GM12878 (cell line): ENCODE measurements around the gene WFS1. TPM values are rescaled to one million over a fixed set of nuclear protein-coding genes. Genes with fewer than 3 reads are reported as not detected.

Experiments
- ATAC-seq: fragments of 200-7000 bp; cut with Tn5 transposase; 3 replicates; pipeline ENCODE4 v1.9.1; 2020; ENCODE audit warnings: mild to moderate bottlenecking, moderate library complexity
- BruUV-seq: library from RNA; stranded (reverse); fragments of 400-500 nt; replicated peaks from 2 replicates; lab custom pipeline; 2021; lab: Mats Ljungman, UMichigan
- CTCF ChIA-PET: fragments of 300-600 bp; sonication (Branson Sonifier 250); formaldehyde crosslinking; extraction: SDS; loops from one replicate; lab custom pipeline; 2021; ENCODE audit warnings: inconsistent platforms; lab: Yijun Ruan, JAX
- POLR2A ChIA-PET: fragments of 350-600 bp; formaldehyde crosslinking; extraction: SDS; loops from one replicate; lab custom pipeline; 2021; ENCODE audit warnings: inconsistent platforms; lab: Charles Lee
- RAD21 ChIA-PET: fragments of 300-600 bp; sonication (Branson Sonifier 250); formaldehyde crosslinking; loops from one replicate; lab custom pipeline; 2023; ENCODE audit warnings: antibody characterized with exemption; ENCODE audit not compliant: unreplicated experiment; lab: Charles Lee
- SMC1A ChIA-PET: fragments of 300-600 bp; sonication (Branson Sonifier 250); formaldehyde crosslinking; loops from one replicate; lab custom pipeline; 2023; ENCODE audit not compliant: unreplicated experiment, uncharacterized antibody; lab: Charles Lee
- DNase-seq: peaks from one replicate; pipeline ENCODE4 v3.0.0-alpha.2; 2011; ENCODE audit warnings: low read depth, low spot score
- FAIRE-seq: peaks from 3 replicates; lab custom pipeline; 2011; peaks lifted over from hg19 to GRCh38; lab: Jason Lieb, UNC
- H2AFZ ChIP-seq: 2 replicates; pipeline ENCODE4 v1.6.0; 2011; ENCODE audit warnings: low read depth, low read length, control low read depth; ENCODE audit not compliant: control insufficient read depth
- H3K27ac ChIP-seq: 2 replicates; pipeline ENCODE4 v1.5.1; 2011; ENCODE audit warnings: control low read depth; ENCODE audit not compliant: control insufficient read depth, insufficient read depth
- H3K27me3 ChIP-seq, 2 experiments: replicated peaks in 1 of 2; 2 replicates each; pipeline versions ENCODE4 v1.6.0 to v1.6.1; 2011; ENCODE audit warnings: low read length in 1 of 2; ENCODE audit not compliant: control insufficient read depth in 2 of 2, insufficient read depth in 2 of 2
- H3K36me3 ChIP-seq, 2 experiments: 2 replicates each; pipeline ENCODE4 v1.5.1; 2011; ENCODE audit warnings: low read length in 1 of 2; ENCODE audit not compliant: control insufficient read depth in 2 of 2, insufficient read depth in 2 of 2
- H3K4me1 ChIP-seq: 2 replicates; pipeline ENCODE4 v1.6.1; 2011; ENCODE audit warnings: mild to moderate bottlenecking, low read length, moderate library complexity, mixed read lengths; ENCODE audit not compliant: control insufficient read depth, insufficient read depth
- H3K4me2 ChIP-seq: 2 replicates; pipeline ENCODE4 v1.6.0; 2011; ENCODE audit warnings: control low read depth; ENCODE audit not compliant: control insufficient read depth, insufficient read depth
- H3K4me3 ChIP-seq: fragments of 200-600 bp; sonication (generic); 2 replicates; pipeline ENCODE4 v1.5.1; 2016
- H3K79me2 ChIP-seq: 2 replicates; pipeline ENCODE4 v1.6.0; 2011; ENCODE audit warnings: low read length; ENCODE audit not compliant: control insufficient read depth, insufficient read depth
- H3K9ac ChIP-seq: 2 replicates; pipeline ENCODE4 v1.8.0; 2011; ENCODE audit warnings: low read length, control low read depth, mixed read lengths; ENCODE audit not compliant: control insufficient read depth, insufficient read depth
- H3K9me3 ChIP-seq: replicated peaks from 3 replicates; pipeline ENCODE4 v1.5.1; 2011; ENCODE audit warnings: mild to moderate bottlenecking, low read length; ENCODE audit not compliant: control insufficient read depth, insufficient read depth
- H4K20me1 ChIP-seq: 2 replicates; pipeline ENCODE4 v1.6.0; 2011; ENCODE audit not compliant: control insufficient read depth, insufficient read depth
- ASH2L ChIP-seq: fragments of 300-600, 200-600 bp; sonication (generic); IDR thresholded peaks from 2 replicates; pipeline ENCODE4 v1.6.1; 2017; ENCODE audit warnings: low read depth, mild to moderate bottlenecking, borderline replicate concordance
- HDGF ChIP-seq: fragments of 450-650 bp; IDR thresholded peaks from 2 replicates; pipeline ENCODE4 v1.6.1; 2016; ENCODE audit warnings: antibody characterized with exemption
- IKZF1 ChIP-seq: fragments of 450-650 bp; conservative IDR thresholded peaks from 2 replicates; pipeline ENCODE4 v1.6.1; 2017; ENCODE audit warnings: antibody characterized with exemption, mild to moderate bottlenecking
- POLR2A ChIP-seq: IDR thresholded peaks from 2 replicates; pipeline ENCODE4 v1.6.1; 2011; ENCODE audit warnings: low read depth, mild to moderate bottlenecking, low read length
- RAD21 ChIP-seq: IDR thresholded peaks from 2 replicates; pipeline ENCODE4 v1.6.1; 2011; ENCODE audit warnings: mild to moderate bottlenecking, low read depth, low read length, moderate library complexity; ENCODE audit not compliant: insufficient read depth
- RAD51 ChIP-seq: fragments of 450-650 bp; IDR thresholded peaks from 2 replicates; pipeline ENCODE4 v1.6.1; 2016; ENCODE audit warnings: moderate library complexity, mild to moderate bottlenecking, inconsistent platforms
- RUNX3 ChIP-seq: IDR thresholded peaks from 2 replicates; pipeline ENCODE4 v1.6.1; 2012; ENCODE audit warnings: low read length, inconsistent platforms
- SMARCA5 ChIP-seq: fragments of 450-650 bp; IDR thresholded peaks from 2 replicates; pipeline ENCODE4 v1.6.1; 2017; ENCODE audit warnings: mild to moderate bottlenecking
- SMC3 ChIP-seq: IDR thresholded peaks from 2 replicates; pipeline ENCODE4 v1.6.1; 2011; ENCODE audit warnings: low read length, improper control_type of control experiment, borderline replicate concordance
- TBL1XR1 ChIP-seq: IDR thresholded peaks from 2 replicates; pipeline ENCODE4 v1.6.1; 2012; ENCODE audit warnings: low read depth, low read length, improper control_type of control experiment
- TCF7 ChIP-seq: IDR thresholded peaks from 2 replicates; pipeline ENCODE4 v1.6.1; 2014; ENCODE audit warnings: antibody characterized with exemption, borderline replicate concordance
- ZBED1 ChIP-seq: IDR thresholded peaks from 2 replicates; pipeline ENCODE4 v1.6.1; 2016; ENCODE audit warnings: borderline replicate concordance
- ZNF207 ChIP-seq: fragments of 450-650 bp; IDR thresholded peaks from 2 replicates; pipeline ENCODE4 v1.6.1; 2014; ENCODE audit warnings: antibody characterized with exemption, mild to moderate bottlenecking, borderline replicate concordance
- ZNF24 ChIP-seq: fragments of 450-650 bp; IDR thresholded peaks from 2 replicates; pipeline ENCODE4 v1.6.1; 2017; ENCODE audit warnings: antibody characterized with exemption, mild to moderate bottlenecking
- WGBS: methylation state at CpG from one replicate; pipeline ENCODE4 v1.1.6; 2016; ENCODE audit warnings: low lambda C conversion rate; ENCODE audit not compliant: insufficient replicate concordance, insufficient coverage; ENCODE audit errors: missing lambda C conversion rate; 5-methylcytosine and 5-hydroxymethylcytosine counted together
- in situ Hi-C: fragments of 300-500 bp; cut with MboI; formaldehyde crosslinking; loops from 9 replicates; pipeline ENCODE4 v1.14.3; 2018; ENCODE audit warnings: mixed read lengths
- intact Hi-C: fragments of 100-400 bp; cut with micrococcal nuclease; formaldehyde crosslinking; loops from one replicate; pipeline ENCODE4 v1.14.2; 2022; ENCODE audit not compliant: unreplicated experiment
- polyA plus RNA-seq, 11 experiments: library from polyadenylated mRNA; depleted of rRNA in 4 of 11; unstranded in 6 of 11; stranded (reverse) in 5 of 11; fragments of >200 nt; fragmentation: Nextera tagmentation in 4 of 11; fragmentation: Illumina TruSeq in 1 of 11; extraction: Ambion mirVana in 4 of 11; extraction: Trizol in 1 of 11; gene quantifications; 1 replicate in 1 of 11; 2 replicates in 10 of 11; pipeline versions ENCODE4 v1.2.1 to v1.2.3, GENCODE V29; 2011 to 2016; ENCODE audit warnings: inconsistent platforms in 2 of 11, missing spikeins in 2 of 11, low read depth in 1 of 11
- total RNA-seq, 4 experiments: library from RNA; depleted of rRNA in 3 of 4; stranded (reverse); fragments of >200 nt in 3 of 4; fragmentation: Illumina TruSeq in 1 of 4; extraction: Trizol in 1 of 4; gene quantifications; 2 replicates each; pipeline versions ENCODE4 v1.2.1 to v1.2.3, GENCODE V29; 2013 to 2021
- TF ChIP-seq, protein P1 (sequence below): fragments of 150-350 bp; IDR thresholded peaks from 2 replicates; pipeline ENCODE4 v1.6.1; 2016; ENCODE audit warnings: low read depth, low read length
- TF ChIP-seq, protein P2 (sequence below): fragments of 450-650 bp; IDR thresholded peaks from 2 replicates; pipeline ENCODE4 v1.6.1; 2017; ENCODE audit warnings: antibody characterized with exemption, mild to moderate bottlenecking, moderate library complexity

Gene WFS1
- total and polyA plus RNA-seq, 10 of the 15 experiments (the other 5 are each of a cell fraction or from before 2014, with no cell fraction given), result 0.31 to 4.7 (median 2.0) TPM

DNA sequence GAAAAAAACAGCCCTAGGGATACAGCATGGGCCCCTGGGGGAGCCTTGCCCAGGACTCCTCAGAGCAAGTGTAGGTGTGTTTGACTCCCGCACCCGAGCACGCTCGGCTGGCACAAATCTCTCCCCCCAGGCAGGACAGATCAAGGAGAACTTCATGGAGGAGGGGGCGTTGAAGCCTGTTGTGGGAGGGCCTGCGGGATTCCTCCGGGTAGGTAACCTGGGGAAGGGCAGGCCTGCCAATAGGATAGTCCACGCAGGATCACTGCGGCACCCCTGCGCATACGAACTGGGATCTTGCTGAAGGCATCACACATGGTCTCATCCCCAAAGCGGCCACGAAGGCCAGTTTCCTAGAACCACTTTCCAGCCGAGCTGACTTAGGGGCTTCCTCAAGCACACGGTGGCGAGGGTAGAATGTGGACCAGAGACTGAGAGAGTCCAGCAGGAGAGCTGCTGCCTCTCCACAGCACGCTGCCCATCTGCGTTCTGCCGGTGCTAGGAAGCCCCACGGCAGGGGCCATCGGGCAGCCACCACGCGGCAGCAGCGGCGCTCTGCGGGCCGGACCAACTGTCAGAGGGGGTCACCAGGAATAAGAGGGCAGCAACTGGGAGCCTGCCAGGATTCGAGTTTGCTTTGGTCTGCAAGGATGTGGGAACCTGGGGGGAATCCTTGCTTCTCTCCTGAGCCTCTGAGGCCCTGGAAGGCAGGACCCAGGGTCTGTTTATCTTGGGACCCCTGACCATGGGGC, 56.8 kb downstream of the WFS1 start (continued):
- TF ChIP-seq TCF7 (no peak), RAD51 (no peak), ASH2L (no peak), HDGF (no peak), RUNX3 (no peak)

DNA sequence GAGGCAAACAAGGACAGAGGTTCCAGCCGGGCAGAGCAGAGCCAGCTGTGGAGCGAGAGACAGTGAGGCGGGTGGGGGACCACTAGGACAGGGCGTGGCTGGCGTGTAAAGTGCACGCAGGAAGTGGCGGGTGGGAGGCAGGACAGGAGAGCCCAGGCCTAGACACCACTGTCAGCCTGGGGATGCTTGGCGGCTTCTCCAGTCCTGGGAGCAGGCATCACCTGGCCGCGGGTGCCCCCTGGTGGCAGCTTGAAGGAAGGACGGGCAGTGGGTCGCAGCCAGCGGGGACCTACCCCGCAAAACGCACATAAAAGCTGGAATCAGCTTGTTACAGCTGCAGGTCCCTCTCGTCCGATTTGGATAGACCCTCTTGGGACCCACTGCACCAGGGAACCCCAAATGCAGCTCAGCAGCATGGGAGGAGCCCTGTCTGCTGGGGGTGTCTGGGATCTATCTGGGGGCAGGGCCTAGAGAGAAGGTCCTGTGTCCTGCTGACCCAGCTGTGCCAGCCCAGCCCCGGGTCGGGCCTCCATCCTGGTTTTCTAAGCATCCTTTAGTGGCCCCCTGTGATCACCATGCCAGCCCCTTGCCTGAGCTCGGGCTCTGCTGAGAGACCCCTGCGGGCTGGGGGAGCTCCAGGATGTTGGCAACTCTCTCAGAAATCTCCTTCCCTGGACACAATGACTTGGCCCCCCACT, 57.7 kb downstream of the WFS1 start:
- Histone ChIP-seq H2AFZ (no peak overlapping the region), H3K9me3 (no peaks in the 10 kb centered on the region; the same call in 2 of the 3 replicates), H3K79me2 (no peaks in the 10 kb centered on the region), H3K4me2 (no peak overlapping the region), H3K36me3 (no peaks in the 10 kb centered on the region), H3K4me3 (no peak overlapping the region), H3K9ac (no peak overlapping the region), H3K27ac (no peak overlapping the region), H3K4me1 (no peaks in the 10 kb centered on the region; the same call in 1 of the 2 replicates), H4K20me1 (no peaks in the 10 kb centered on the region), H3K27me3 (peaks cover 3% of the 10 kb centered on the region in 2 experiments; a peak in 3 of 4 replicates)
- intact Hi-C loops (loop anchor here (1.0 kb wide), 5 partner anchors 63 to 329 kb away; no protein-coding TSS in a partner anchor), in situ Hi-C loops (loop anchor here (5.0 kb wide), 3 partner anchors 75 to 330 kb away; no protein-coding TSS in a partner anchor)
- CTCF ChIA-PET, result interaction anchor here (0.6 to 20.1 kb wide), 31 partner anchors 8 to 345 kb away, joined by 3 to 469 read pairs (median 4); partner anchors contain the start of gene WFS1
- DNase-seq (no peak), FAIRE-seq (no peak), ATAC-seq (peak; percentile 81)
- WGBS, result 9% methylated on average over 21 of the region's 21 CpGs
- RAD21 ChIA-PET, result interaction anchor here (0.7 to 8.5 kb wide), 18 partner anchors 19 to 329 kb away, joined by 3 to 222 read pairs (median 4); partner anchors contain the start of genes JAKMIP1 and WFS1
- POLR2A ChIA-PET, result interaction anchor here (1.0 to 1.1 kb wide), 3 partner anchors 63 to 78 kb away, joined by 3 to 4 read pairs (median 4); no protein-coding TSS in a partner anchor
- SMC1A ChIA-PET, result interaction anchor here (1.0 to 7.0 kb wide), 12 partner anchors 11 to 329 kb away, joined by 3 to 137 read pairs (median 7); partner anchors contain the start of gene WFS1
- no TSS peak for BruUV-seq
- TF ChIP-seq POLR2A (no peak), ZBED1 (no peak), TBL1XR1 (no peak), ZNF24 (no peak), RAD21 (peak; percentile 97), SMC3 (peak; percentile 98), SMARCA5 (0 out of 2 replicates have a peak, but pooled peaks have one; percentile 40), ZNF207 (0 out of 2 replicates have a peak, but pooled peaks have one; percentile 24), IKZF1 (peak; percentile 28; the same call in 1 of the 2 replicates)
- TF ChIP-seq, protein P1, sequence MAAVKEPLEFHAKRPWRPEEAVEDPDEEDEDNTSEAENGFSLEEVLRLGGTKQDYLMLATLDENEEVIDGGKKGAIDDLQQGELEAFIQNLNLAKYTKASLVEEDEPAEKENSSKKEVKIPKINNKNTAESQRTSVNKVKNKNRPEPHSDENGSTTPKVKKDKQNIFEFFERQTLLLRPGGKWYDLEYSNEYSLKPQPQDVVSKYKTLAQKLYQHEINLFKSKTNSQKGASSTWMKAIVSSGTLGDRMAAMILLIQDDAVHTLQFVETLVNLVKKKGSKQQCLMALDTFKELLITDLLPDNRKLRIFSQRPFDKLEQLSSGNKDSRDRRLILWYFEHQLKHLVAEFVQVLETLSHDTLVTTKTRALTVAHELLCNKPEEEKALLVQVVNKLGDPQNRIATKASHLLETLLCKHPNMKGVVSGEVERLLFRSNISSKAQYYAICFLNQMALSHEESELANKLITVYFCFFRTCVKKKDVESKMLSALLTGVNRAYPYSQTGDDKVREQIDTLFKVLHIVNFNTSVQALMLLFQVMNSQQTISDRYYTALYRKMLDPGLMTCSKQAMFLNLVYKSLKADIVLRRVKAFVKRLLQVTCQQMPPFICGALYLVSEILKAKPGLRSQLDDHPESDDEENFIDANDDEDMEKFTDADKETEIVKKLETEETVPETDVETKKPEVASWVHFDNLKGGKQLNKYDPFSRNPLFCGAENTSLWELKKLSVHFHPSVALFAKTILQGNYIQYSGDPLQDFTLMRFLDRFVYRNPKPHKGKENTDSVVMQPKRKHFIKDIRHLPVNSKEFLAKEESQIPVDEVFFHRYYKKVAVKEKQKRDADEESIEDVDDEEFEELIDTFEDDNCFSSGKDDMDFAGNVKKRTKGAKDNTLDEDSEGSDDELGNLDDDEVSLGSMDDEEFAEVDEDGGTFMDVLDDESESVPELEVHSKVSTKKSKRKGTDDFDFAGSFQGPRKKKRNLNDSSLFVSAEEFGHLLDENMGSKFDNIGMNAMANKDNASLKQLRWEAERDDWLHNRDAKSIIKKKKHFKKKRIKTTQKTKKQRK, result no peak
- TF ChIP-seq, protein P2, sequence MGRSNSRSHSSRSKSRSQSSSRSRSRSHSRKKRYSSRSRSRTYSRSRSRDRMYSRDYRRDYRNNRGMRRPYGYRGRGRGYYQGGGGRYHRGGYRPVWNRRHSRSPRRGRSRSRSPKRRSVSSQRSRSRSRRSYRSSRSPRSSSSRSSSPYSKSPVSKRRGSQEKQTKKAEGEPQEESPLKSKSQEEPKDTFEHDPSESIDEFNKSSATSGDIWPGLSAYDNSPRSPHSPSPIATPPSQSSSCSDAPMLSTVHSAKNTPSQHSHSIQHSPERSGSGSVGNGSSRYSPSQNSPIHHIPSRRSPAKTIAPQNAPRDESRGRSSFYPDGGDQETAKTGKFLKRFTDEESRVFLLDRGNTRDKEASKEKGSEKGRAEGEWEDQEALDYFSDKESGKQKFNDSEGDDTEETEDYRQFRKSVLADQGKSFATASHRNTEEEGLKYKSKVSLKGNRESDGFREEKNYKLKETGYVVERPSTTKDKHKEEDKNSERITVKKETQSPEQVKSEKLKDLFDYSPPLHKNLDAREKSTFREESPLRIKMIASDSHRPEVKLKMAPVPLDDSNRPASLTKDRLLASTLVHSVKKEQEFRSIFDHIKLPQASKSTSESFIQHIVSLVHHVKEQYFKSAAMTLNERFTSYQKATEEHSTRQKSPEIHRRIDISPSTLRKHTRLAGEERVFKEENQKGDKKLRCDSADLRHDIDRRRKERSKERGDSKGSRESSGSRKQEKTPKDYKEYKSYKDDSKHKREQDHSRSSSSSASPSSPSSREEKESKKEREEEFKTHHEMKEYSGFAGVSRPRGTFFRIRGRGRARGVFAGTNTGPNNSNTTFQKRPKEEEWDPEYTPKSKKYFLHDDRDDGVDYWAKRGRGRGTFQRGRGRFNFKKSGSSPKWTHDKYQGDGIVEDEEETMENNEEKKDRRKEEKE, result no peak
